ENCODE measurements around the gene TMEM51.

Gene TMEM51

GRCh38 chr1:15255582-15256149, 102.1 kb downstream of the TMEM51 start:
- no peak for FAIRE-seq

GRCh38 chr1:15256584-15256983, 103.0 kb downstream of the TMEM51 start:
- FAIRE-seq: no peak

- no peak for FAIRE-seq
Measured at GRCh38 chr1:15257309-15257708, 103.8 kb downstream of the TMEM51 start.

GRCh38 chr1:15258833-15259621, 105.5 kb downstream of the TMEM51 start:
- FAIRE-seq: no peak

- no peak for FAIRE-seq
Measured at GRCh38 chr1:15259622-15260007, 106.1 kb downstream of the TMEM51 start.

GRCh38 chr1:15260418-15261154, 107.0 kb downstream of the TMEM51 start:
- FAIRE-seq: no peak

- FAIRE-seq: no peak
Measured at GRCh38 chr1:15261155-15262002, 107.8 kb downstream of the TMEM51 start.

- FAIRE-seq: no peak
Measured at GRCh38 chr1:15262003-15262377, 108.4 kb downstream of the TMEM51 start.

- FAIRE-seq: no peak
Measured at GRCh38 chr1:15262706-15263105, 109.2 kb downstream of the TMEM51 start.

- no peak for FAIRE-seq
Measured at GRCh38 chr1:15264769-15265168, 111.2 kb downstream of the TMEM51 start.
